ENCODE results near the gene OSBPL3. TPM values are rescaled to one million over a fixed set of nuclear protein-coding genes. Genes with fewer than 3 reads are reported as not detected.
A peak's percentile ranks its signal among the peaks of the same experiment; 100 is the strongest.

Gene OSBPL3
- total RNA-seq, 1 experiment from 2014 or later: 16.0 TPM

- TF ChIP-seq ZBTB43 (CRISPR knock-in tag; IDR thresholded peaks at IDR 0.05) (no peak), E2F4 (CRISPR knock-in tag; IDR thresholded peaks at IDR 0.05; ENCODE audit: borderline replicate concordance, low read depth) (no peak), USF2 (CRISPR knock-in tag; IDR thresholded peaks at IDR 0.05) (no peak), SMAD3 (CRISPR knock-in tag; IDR thresholded peaks at IDR 0.05; ENCODE audit: borderline replicate concordance) (no peak), RORB (CRISPR knock-in tag; IDR thresholded peaks at IDR 0.05) (no peak)
These were observed 17.5 kb downstream of the OSBPL3 start (continued) for GRCh38 chr7:24962418-24962962.

- Mint-ChIP-seq H3K9me3 (peaks cover 6% of the 10 kb centered on the region; the same call in 1 of the 2 replicates), H3K4me3 (no peak overlapping the region), H3K4me1 (peaks cover 39% of the 10 kb centered on the region), H3K27me3 (ENCODE audit: low read depth) (no peaks in the 10 kb centered on the region), H3K36me3 (no peaks in the 10 kb centered on the region), H3K27ac (peak overlapping the region; percentile 40; the same call in 1 of the 2 replicates)
- ChIA-PET POLR2A (interaction anchor here (0.9 kb wide), 1 partner anchor 20 kb away, joined by 3 read pairs; the partner anchor contains the start of gene OSBPL3), CTCF (interaction anchor here (0.6 to 1.0 kb wide), 2 partner anchors 110 to 148 kb away, joined by 3 to 5 read pairs; no protein-coding TSS in a partner anchor)
- no peak for ATAC-seq
- DNase-seq (ENCODE audit: low spot score): no peak
- no peak for TF ChIP-seq TEAD4 (CRISPR knock-in tag; IDR thresholded peaks at IDR 0.05)
- no peak for TF ChIP-seq GABPB1 (CRISPR knock-in tag; IDR thresholded peaks at IDR 0.05)
- TF ChIP-seq ATF6 (CRISPR knock-in tag; IDR thresholded peaks at IDR 0.05): no peak
- no peak for TF ChIP-seq AFF4 (CRISPR knock-in tag; IDR thresholded peaks at IDR 0.05; ENCODE audit: borderline replicate concordance)
- TF ChIP-seq ZNF396 (CRISPR knock-in tag; IDR thresholded peaks at IDR 0.05; ENCODE audit: borderline replicate concordance): no peak
- TF ChIP-seq TCF7 (CRISPR knock-in tag; IDR thresholded peaks at IDR 0.05; ENCODE audit: low read depth): no peak
- TF ChIP-seq ARID4B (CRISPR knock-in tag; IDR thresholded peaks at IDR 0.05; ENCODE audit: borderline replicate concordance): no peak
- TF ChIP-seq CTCF (IDR thresholded peaks at IDR 0.05): no peak
- no peak for TF ChIP-seq MXD4 (CRISPR knock-in tag; IDR thresholded peaks at IDR 0.05; ENCODE audit: borderline replicate concordance)
- TF ChIP-seq IRF2 (CRISPR knock-in tag; IDR thresholded peaks at IDR 0.05; ENCODE audit: borderline replicate concordance, low read depth): no peak
- TF ChIP-seq JUN (CRISPR knock-in tag; IDR thresholded peaks at IDR 0.05): no peak
- TF ChIP-seq ZNF416 (CRISPR knock-in tag; IDR thresholded peaks at IDR 0.05): no peak
These were observed 20.1 kb downstream of the OSBPL3 start for GRCh38 chr7:24959735-24960485.
